ENCODE results near the gene FGD1.

- TF ChIP-seq POLR2A (IDR thresholded peaks at IDR 0.05) (no peak), CTCF (IDR thresholded peaks at IDR 0.05) (no peak), POLR2AphosphoS5 (IDR thresholded peaks at IDR 0.05; ENCODE audit: insufficient read depth in 1 of 2, low read depth in 1 of 2) (no peak)
Observed at GRCh38 chrX:54479136-54480111, 16.6 kb downstream of the FGD1 start.

Measured in vagina (tissue), 2 donors.